HEK293 (cell line): ENCODE results near the gene KRT81.

ENCODE experiments used
- ZNF214 ChIP-seq: fragments of 450-650 bp; formaldehyde crosslinking; IDR thresholded peaks from 2 replicates; pipeline ENCODE4 v1.5.1; 2017; ENCODE audit warnings: missing biosample characterization, mild to moderate bottlenecking, missing genetic modification characterization, borderline replicate concordance
- ZNF292 ChIP-seq: fragments of 450-650 bp; formaldehyde crosslinking; IDR thresholded peaks from 2 replicates; pipeline ENCODE4 v1.5.1; 2016; ENCODE audit warnings: low read depth, missing biosample characterization, missing genetic modification characterization, borderline replicate concordance
- ZNF423 ChIP-seq: fragments of 450-650 bp; formaldehyde crosslinking; IDR thresholded peaks from 2 replicates; pipeline ENCODE4 v1.5.1; 2016; ENCODE audit warnings: missing biosample characterization, missing genetic modification characterization
- ZNF433 ChIP-seq: fragments of 450-650 bp; formaldehyde crosslinking; IDR thresholded peaks from 2 replicates; pipeline ENCODE4 v1.5.1; 2016; ENCODE audit warnings: missing biosample characterization, missing genetic modification characterization, low read depth
- ZNF449 ChIP-seq: fragments of 450-650 bp; formaldehyde crosslinking; IDR thresholded peaks from 2 replicates; pipeline ENCODE4 v1.5.1; 2017; ENCODE audit warnings: missing biosample characterization, mild to moderate bottlenecking, missing genetic modification characterization, moderate library complexity
- ZNF521 ChIP-seq: fragments of 450-650 bp; formaldehyde crosslinking; IDR thresholded peaks from 2 replicates; pipeline ENCODE4 v1.5.1; 2017; ENCODE audit warnings: missing biosample characterization, mild to moderate bottlenecking, missing genetic modification characterization
- ZNF580 ChIP-seq: fragments of 450-650 bp; formaldehyde crosslinking; IDR thresholded peaks from 2 replicates; pipeline ENCODE4 v1.5.1; 2016; ENCODE audit warnings: missing biosample characterization, missing genetic modification characterization
- ZNF629 ChIP-seq: fragments of 450-650 bp; formaldehyde crosslinking; IDR thresholded peaks from 2 replicates; pipeline ENCODE4 v1.5.1; 2017; ENCODE audit warnings: missing biosample characterization, missing genetic modification characterization
- ZNF792 ChIP-seq: fragments of 450-650 bp; formaldehyde crosslinking; IDR thresholded peaks from 2 replicates; pipeline ENCODE4 v1.5.1; 2016; ENCODE audit warnings: missing biosample characterization, missing genetic modification characterization
- TF ChIP-seq, protein P1 (sequence below): fragments of 450-650 bp; formaldehyde crosslinking; IDR thresholded peaks from 2 replicates; pipeline ENCODE4 v1.5.1; 2016; ENCODE audit warnings: missing biosample characterization, missing genetic modification characterization
- TF ChIP-seq, protein P2 (sequence below): fragments of 450-650 bp; formaldehyde crosslinking; IDR thresholded peaks from 2 replicates; pipeline ENCODE4 v1.5.0; 2017; ENCODE audit warnings: missing biosample characterization, missing genetic modification characterization, borderline replicate concordance
- TF ChIP-seq, protein P3 (sequence below): sonication (generic); formaldehyde crosslinking; IDR thresholded peaks from 2 replicates; pipeline ENCODE4 v1.8.1; 2022; ENCODE audit warnings: mild to moderate bottlenecking, moderate library complexity, missing genetic modification reagents

DNA sequence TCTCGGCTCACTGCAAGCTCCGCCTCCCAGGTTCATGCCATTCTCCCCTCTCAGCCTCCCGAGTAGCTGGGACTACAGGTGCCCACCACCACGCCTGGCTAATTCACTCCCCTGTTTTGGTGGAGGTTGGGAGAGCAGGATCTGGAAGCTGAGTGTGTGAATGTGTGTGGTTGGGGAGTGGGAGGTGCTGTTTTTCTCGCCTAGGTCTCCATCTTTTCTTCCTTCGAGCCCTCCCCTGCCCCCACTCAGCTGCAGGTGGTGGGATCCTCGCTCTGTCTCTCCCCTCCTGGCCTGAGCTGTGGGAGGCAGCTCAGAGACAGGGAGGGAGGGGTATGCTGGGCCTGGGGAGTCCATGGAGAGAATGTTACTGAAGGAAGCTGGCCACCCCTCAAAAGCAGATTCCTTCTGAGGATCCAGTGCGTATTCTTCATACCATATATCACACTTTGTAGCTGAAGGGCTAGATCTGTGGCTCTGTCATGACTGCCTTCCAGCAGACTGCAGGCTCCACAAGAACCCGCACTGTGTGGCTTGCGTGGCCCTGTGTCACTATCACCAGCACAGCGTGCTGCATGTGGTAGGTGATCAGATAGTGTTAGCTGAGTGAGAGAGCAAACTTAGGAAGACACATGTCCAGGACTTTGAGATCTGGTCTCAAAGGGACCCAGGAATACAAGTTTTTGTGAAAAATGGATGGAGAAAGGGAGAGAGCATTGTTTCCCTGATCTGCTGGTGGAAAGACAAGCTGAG lies 27.1 kb upstream of the KRT81 start:
- no peak for TF ChIP-seq ZNF292 (tag by site-specific recombination)
- TF ChIP-seq ZNF521 (tag by site-specific recombination): no peak
- no peak for TF ChIP-seq ZNF792 (tag by site-specific recombination)
- TF ChIP-seq, protein P1, sequence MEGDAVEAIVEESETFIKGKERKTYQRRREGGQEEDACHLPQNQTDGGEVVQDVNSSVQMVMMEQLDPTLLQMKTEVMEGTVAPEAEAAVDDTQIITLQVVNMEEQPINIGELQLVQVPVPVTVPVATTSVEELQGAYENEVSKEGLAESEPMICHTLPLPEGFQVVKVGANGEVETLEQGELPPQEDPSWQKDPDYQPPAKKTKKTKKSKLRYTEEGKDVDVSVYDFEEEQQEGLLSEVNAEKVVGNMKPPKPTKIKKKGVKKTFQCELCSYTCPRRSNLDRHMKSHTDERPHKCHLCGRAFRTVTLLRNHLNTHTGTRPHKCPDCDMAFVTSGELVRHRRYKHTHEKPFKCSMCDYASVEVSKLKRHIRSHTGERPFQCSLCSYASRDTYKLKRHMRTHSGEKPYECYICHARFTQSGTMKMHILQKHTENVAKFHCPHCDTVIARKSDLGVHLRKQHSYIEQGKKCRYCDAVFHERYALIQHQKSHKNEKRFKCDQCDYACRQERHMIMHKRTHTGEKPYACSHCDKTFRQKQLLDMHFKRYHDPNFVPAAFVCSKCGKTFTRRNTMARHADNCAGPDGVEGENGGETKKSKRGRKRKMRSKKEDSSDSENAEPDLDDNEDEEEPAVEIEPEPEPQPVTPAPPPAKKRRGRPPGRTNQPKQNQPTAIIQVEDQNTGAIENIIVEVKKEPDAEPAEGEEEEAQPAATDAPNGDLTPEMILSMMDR (tag by site-specific recombination): no peak
- no peak for TF ChIP-seq ZNF449 (tag by site-specific recombination)
- TF ChIP-seq, protein P2, sequence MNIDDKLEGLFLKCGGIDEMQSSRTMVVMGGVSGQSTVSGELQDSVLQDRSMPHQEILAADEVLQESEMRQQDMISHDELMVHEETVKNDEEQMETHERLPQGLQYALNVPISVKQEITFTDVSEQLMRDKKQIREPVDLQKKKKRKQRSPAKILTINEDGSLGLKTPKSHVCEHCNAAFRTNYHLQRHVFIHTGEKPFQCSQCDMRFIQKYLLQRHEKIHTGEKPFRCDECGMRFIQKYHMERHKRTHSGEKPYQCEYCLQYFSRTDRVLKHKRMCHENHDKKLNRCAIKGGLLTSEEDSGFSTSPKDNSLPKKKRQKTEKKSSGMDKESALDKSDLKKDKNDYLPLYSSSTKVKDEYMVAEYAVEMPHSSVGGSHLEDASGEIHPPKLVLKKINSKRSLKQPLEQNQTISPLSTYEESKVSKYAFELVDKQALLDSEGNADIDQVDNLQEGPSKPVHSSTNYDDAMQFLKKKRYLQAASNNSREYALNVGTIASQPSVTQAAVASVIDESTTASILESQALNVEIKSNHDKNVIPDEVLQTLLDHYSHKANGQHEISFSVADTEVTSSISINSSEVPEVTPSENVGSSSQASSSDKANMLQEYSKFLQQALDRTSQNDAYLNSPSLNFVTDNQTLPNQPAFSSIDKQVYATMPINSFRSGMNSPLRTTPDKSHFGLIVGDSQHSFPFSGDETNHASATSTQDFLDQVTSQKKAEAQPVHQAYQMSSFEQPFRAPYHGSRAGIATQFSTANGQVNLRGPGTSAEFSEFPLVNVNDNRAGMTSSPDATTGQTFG (tag by site-specific recombination): no peak
- TF ChIP-seq, protein P3, sequence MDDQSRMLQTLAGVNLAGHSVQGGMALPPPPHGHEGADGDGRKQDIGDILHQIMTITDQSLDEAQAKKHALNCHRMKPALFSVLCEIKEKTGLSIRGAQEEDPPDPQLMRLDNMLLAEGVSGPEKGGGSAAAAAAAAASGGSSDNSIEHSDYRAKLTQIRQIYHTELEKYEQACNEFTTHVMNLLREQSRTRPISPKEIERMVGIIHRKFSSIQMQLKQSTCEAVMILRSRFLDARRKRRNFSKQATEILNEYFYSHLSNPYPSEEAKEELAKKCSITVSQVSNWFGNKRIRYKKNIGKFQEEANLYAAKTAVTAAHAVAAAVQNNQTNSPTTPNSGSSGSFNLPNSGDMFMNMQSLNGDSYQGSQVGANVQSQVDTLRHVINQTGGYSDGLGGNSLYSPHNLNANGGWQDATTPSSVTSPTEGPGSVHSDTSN (CRISPR knock-in tag): no peak
- TF ChIP-seq ZNF214 (tag by site-specific recombination): no peak
- TF ChIP-seq ZNF433: no peak
- no peak for TF ChIP-seq ZNF580 (tag by site-specific recombination)
- TF ChIP-seq ZNF629 (tag by site-specific recombination): no peak
- no peak for TF ChIP-seq ZNF423 (tag by site-specific recombination)
